ENCODE data around the gene LTBP4.
"Not testable (repeated sequence)": the region's sequence is repeated elsewhere in the genome, so short reads cannot be mapped to it uniquely, and the experiment has no call there.

Gene LTBP4

GRCh38 chr19:40590464-40591265, 10.5 kb upstream of the LTBP4 start:
- peaks cover 16% of the 10 kb centered on the region for H3K36me3 ChIP-seq (ENCODE audit: insufficient read depth, low read depth, low read length)
- H3K4me1 ChIP-seq (ENCODE audit: insufficient read depth, low read length) = peaks cover 3% of the 10 kb centered on the region; the same call in 1 of the 2 replicates
- peaks cover 8% of the 10 kb centered on the region; the same call in 1 of the 2 replicates for H3K27me3 ChIP-seq (ENCODE audit: insufficient read depth, low read length)
- H3K27ac ChIP-seq (ENCODE audit: low read length) = no peak overlapping the region
- H3K4me3 ChIP-seq (ENCODE audit: low read length) = no peak overlapping the region
- no peak overlapping the region for H3K9ac ChIP-seq (ENCODE audit: low read depth, low read length)
- H3K9me3 ChIP-seq (ENCODE audit: insufficient read depth, low read depth, low read length) = no peaks in the 10 kb centered on the region

GRCh38 chr19:40591724-40592123, 9.4 kb upstream of the LTBP4 start:
- not testable (repeated sequence) for H3K9me3 ChIP-seq (ENCODE audit: insufficient read depth, low read depth, low read length); H3K9ac ChIP-seq (ENCODE audit: low read depth, low read length); H3K4me3 ChIP-seq (ENCODE audit: low read length); H3K4me1 ChIP-seq (ENCODE audit: insufficient read depth, low read length); H3K27ac ChIP-seq (ENCODE audit: low read length)
- peaks cover 16% of the 10 kb centered on the region for H3K27me3 ChIP-seq (ENCODE audit: insufficient read depth, low read length)
- peaks cover 12% of the 10 kb centered on the region for H3K36me3 ChIP-seq (ENCODE audit: insufficient read depth, low read depth, low read length)

- H3K27ac ChIP-seq (ENCODE audit: low read length) = no peak overlapping the region
- H3K4me1 ChIP-seq (ENCODE audit: insufficient read depth, low read length) = peaks cover 3% of the 10 kb centered on the region; the same call in 1 of the 2 replicates
- H3K9ac ChIP-seq (ENCODE audit: low read depth, low read length) = no peak overlapping the region
Observed at GRCh38 chr19:40592170-40592569, 9.0 kb upstream of the LTBP4 start.

GRCh38 chr19:40594255-40594654, 6.9 kb upstream of the LTBP4 start:
- Histone ChIP-seq H3K27me3 (ENCODE audit: insufficient read depth, low read length) (peaks cover 39% of the 10 kb centered on the region), H3K9me3 (ENCODE audit: insufficient read depth, low read depth, low read length) (no peaks in the 10 kb centered on the region), H3K36me3 (ENCODE audit: insufficient read depth, low read depth, low read length) (no peaks in the 10 kb centered on the region; the same call in 1 of the 2 replicates), H3K9ac (ENCODE audit: low read depth, low read length) (no peak overlapping the region), H3K4me1 (ENCODE audit: insufficient read depth, low read length) (peaks cover 8% of the 10 kb centered on the region; the same call in 1 of the 2 replicates), H3K27ac (ENCODE audit: low read length) (no peak overlapping the region), H3K4me3 (ENCODE audit: low read length) (peak overlapping the region; percentile 4; the same call in 1 of the 2 replicates)

More at GRCh38 chr19:40592170-40592569, 9.0 kb upstream of the LTBP4 start:
- Histone ChIP-seq H3K36me3 (ENCODE audit: insufficient read depth, low read depth, low read length) (peaks cover 8% of the 10 kb centered on the region), H3K4me3 (ENCODE audit: low read length) (no peak overlapping the region), H3K9me3 (ENCODE audit: insufficient read depth, low read depth, low read length) (no peaks in the 10 kb centered on the region), H3K27me3 (ENCODE audit: insufficient read depth, low read length) (peaks cover 20% of the 10 kb centered on the region)

- H3K9ac ChIP-seq (ENCODE audit: low read depth, low read length) = no peak overlapping the region
- peak overlapping the region; percentile 4; the same call in 1 of the 2 replicates for H3K4me3 ChIP-seq (ENCODE audit: low read length)
- no peak overlapping the region for H3K27ac ChIP-seq (ENCODE audit: low read length)
- H3K4me1 ChIP-seq (ENCODE audit: insufficient read depth, low read length) = peaks cover 10% of the 10 kb centered on the region; the same call in 1 of the 2 replicates
- peaks cover 44% of the 10 kb centered on the region for H3K27me3 ChIP-seq (ENCODE audit: insufficient read depth, low read length)
- H3K9me3 ChIP-seq (ENCODE audit: insufficient read depth, low read depth, low read length) = no peaks in the 10 kb centered on the region
- no peaks in the 10 kb centered on the region; the same call in 1 of the 2 replicates for H3K36me3 ChIP-seq (ENCODE audit: insufficient read depth, low read depth, low read length)
Observed at GRCh38 chr19:40594657-40595091, 6.5 kb upstream of the LTBP4 start.

GRCh38 chr19:40596608-40597328, 4.4 kb upstream of the LTBP4 start:
- Histone ChIP-seq H3K4me1 (ENCODE audit: insufficient read depth, low read length) (peaks cover 12% of the 10 kb centered on the region; the same call in 1 of the 2 replicates), H3K36me3 (ENCODE audit: insufficient read depth, low read depth, low read length) (no peaks in the 10 kb centered on the region), H3K27me3 (ENCODE audit: insufficient read depth, low read length) (peaks cover 64% of the 10 kb centered on the region), H3K9ac (ENCODE audit: low read depth, low read length) (no peak overlapping the region), H3K4me3 (ENCODE audit: low read length) (peak overlapping the region; percentile 63; the same call in 1 of the 2 replicates), H3K9me3 (ENCODE audit: insufficient read depth, low read depth, low read length) (no peaks in the 10 kb centered on the region), H3K27ac (ENCODE audit: low read length) (no peak overlapping the region)

GRCh38 chr19:40597329-40597838, 3.8 kb upstream of the LTBP4 start:
- Histone ChIP-seq H3K27ac (ENCODE audit: low read length) (no peak overlapping the region), H3K4me3 (ENCODE audit: low read length) (peak overlapping the region; percentile 63), H3K36me3 (ENCODE audit: insufficient read depth, low read depth, low read length) (no peaks in the 10 kb centered on the region), H3K9ac (ENCODE audit: low read depth, low read length) (no peak overlapping the region), H3K9me3 (ENCODE audit: insufficient read depth, low read depth, low read length) (no peaks in the 10 kb centered on the region), H3K27me3 (ENCODE audit: insufficient read depth, low read length) (peaks cover 70% of the 10 kb centered on the region), H3K4me1 (ENCODE audit: insufficient read depth, low read length) (peaks cover 12% of the 10 kb centered on the region; the same call in 1 of the 2 replicates)

- no peak overlapping the region for H3K27ac ChIP-seq (ENCODE audit: low read length)
- H3K4me3 ChIP-seq (ENCODE audit: low read length) = peak overlapping the region; percentile 92
- H3K27me3 ChIP-seq (ENCODE audit: insufficient read depth, low read length) = peaks cover 80% of the 10 kb centered on the region
- H3K9me3 ChIP-seq (ENCODE audit: insufficient read depth, low read depth, low read length) = no peaks in the 10 kb centered on the region
- no peaks in the 10 kb centered on the region for H3K36me3 ChIP-seq (ENCODE audit: insufficient read depth, low read depth, low read length)
- peak overlapping the region; percentile 73; the same call in 1 of the 2 replicates for H3K9ac ChIP-seq (ENCODE audit: low read depth, low read length)
- H3K4me1 ChIP-seq (ENCODE audit: insufficient read depth, low read length) = peaks cover 22% of the 10 kb centered on the region
Observed at GRCh38 chr19:40598121-40598917, 2.9 kb upstream of the LTBP4 start.

- no peak overlapping the region for H3K27ac ChIP-seq (ENCODE audit: low read length)
- H3K36me3 ChIP-seq (ENCODE audit: insufficient read depth, low read depth, low read length) = no peaks in the 10 kb centered on the region
- peak overlapping the region; percentile 92; the same call in 1 of the 2 replicates for H3K4me3 ChIP-seq (ENCODE audit: low read length)
Observed at GRCh38 chr19:40598918-40599307, 2.3 kb upstream of the LTBP4 start.

GRCh38 chr19:40599331-40599901, 1.8 kb upstream of the LTBP4 start:
- Histone ChIP-seq H3K27me3 (ENCODE audit: insufficient read depth, low read length) (peaks cover 85% of the 10 kb centered on the region), H3K36me3 (ENCODE audit: insufficient read depth, low read depth, low read length) (no peaks in the 10 kb centered on the region), H3K9ac (ENCODE audit: low read depth, low read length) (no peak overlapping the region), H3K4me3 (ENCODE audit: low read length) (no peak overlapping the region; the same call in 1 of the 2 replicates), H3K4me1 (ENCODE audit: insufficient read depth, low read length) (peaks cover 21% of the 10 kb centered on the region), H3K9me3 (ENCODE audit: insufficient read depth, low read depth, low read length) (no peaks in the 10 kb centered on the region), H3K27ac (ENCODE audit: low read length) (no peak overlapping the region)

More at GRCh38 chr19:40598918-40599307, 2.3 kb upstream of the LTBP4 start:
- Histone ChIP-seq H3K27me3 (ENCODE audit: insufficient read depth, low read length) (peaks cover 82% of the 10 kb centered on the region), H3K9me3 (ENCODE audit: insufficient read depth, low read depth, low read length) (no peaks in the 10 kb centered on the region), H3K4me1 (ENCODE audit: insufficient read depth, low read length) (peaks cover 23% of the 10 kb centered on the region), H3K9ac (ENCODE audit: low read depth, low read length) (no peak overlapping the region)

All from iPS-20b (cell line).